Measurements from ENCODE around the gene ARID5A. TPM values are rescaled to one million over a fixed set of nuclear protein-coding genes. Genes with fewer than 3 reads are reported as not detected.

Gene ARID5A
- total and polyA plus RNA-seq, 2 of the 13 experiments (the other 11 are each of a cell fraction or from before 2014, with no cell fraction given), result 6.0 to 9.5 TPM

- TF ChIP-seq ZNF407 (CRISPR knock-in tag; IDR thresholded peaks at IDR 0.05; ENCODE audit: not compliant biosample characterization) (no peak), ZNF891 (CRISPR knock-in tag; IDR thresholded peaks at IDR 0.05) (no peak; the same call in 1 of the 2 replicates), ZBTB7A (CRISPR knock-in tag; IDR thresholded peaks at IDR 0.05) (no peak; the same call in 1 of the 2 replicates), DRAP1 (CRISPR knock-in tag; IDR thresholded peaks at IDR 0.05) (peak; percentile 71; the same call in 1 of the 2 replicates), NCOA2 (CRISPR knock-in tag; IDR thresholded peaks at IDR 0.05) (peak; percentile 81), CBX2 (IDR thresholded peaks at IDR 0.05; ENCODE audit: low read depth, low read length) (no peak), CBX2 (CRISPR knock-in tag; IDR thresholded peaks at IDR 0.05; ENCODE audit: low read depth) (0 out of 2 replicates have a peak, but pooled peaks have one; percentile 59), GFI1 (CRISPR knock-in tag; IDR thresholded peaks at IDR 0.05; ENCODE audit: borderline replicate concordance) (peak; percentile 81; the same call in 1 of the 2 replicates), MXI1 (IDR thresholded peaks at IDR 0.05; ENCODE audit: borderline replicate concordance, low read depth, low read length) (peak; percentile 99)
- TF ChIP-seq, protein P1, sequence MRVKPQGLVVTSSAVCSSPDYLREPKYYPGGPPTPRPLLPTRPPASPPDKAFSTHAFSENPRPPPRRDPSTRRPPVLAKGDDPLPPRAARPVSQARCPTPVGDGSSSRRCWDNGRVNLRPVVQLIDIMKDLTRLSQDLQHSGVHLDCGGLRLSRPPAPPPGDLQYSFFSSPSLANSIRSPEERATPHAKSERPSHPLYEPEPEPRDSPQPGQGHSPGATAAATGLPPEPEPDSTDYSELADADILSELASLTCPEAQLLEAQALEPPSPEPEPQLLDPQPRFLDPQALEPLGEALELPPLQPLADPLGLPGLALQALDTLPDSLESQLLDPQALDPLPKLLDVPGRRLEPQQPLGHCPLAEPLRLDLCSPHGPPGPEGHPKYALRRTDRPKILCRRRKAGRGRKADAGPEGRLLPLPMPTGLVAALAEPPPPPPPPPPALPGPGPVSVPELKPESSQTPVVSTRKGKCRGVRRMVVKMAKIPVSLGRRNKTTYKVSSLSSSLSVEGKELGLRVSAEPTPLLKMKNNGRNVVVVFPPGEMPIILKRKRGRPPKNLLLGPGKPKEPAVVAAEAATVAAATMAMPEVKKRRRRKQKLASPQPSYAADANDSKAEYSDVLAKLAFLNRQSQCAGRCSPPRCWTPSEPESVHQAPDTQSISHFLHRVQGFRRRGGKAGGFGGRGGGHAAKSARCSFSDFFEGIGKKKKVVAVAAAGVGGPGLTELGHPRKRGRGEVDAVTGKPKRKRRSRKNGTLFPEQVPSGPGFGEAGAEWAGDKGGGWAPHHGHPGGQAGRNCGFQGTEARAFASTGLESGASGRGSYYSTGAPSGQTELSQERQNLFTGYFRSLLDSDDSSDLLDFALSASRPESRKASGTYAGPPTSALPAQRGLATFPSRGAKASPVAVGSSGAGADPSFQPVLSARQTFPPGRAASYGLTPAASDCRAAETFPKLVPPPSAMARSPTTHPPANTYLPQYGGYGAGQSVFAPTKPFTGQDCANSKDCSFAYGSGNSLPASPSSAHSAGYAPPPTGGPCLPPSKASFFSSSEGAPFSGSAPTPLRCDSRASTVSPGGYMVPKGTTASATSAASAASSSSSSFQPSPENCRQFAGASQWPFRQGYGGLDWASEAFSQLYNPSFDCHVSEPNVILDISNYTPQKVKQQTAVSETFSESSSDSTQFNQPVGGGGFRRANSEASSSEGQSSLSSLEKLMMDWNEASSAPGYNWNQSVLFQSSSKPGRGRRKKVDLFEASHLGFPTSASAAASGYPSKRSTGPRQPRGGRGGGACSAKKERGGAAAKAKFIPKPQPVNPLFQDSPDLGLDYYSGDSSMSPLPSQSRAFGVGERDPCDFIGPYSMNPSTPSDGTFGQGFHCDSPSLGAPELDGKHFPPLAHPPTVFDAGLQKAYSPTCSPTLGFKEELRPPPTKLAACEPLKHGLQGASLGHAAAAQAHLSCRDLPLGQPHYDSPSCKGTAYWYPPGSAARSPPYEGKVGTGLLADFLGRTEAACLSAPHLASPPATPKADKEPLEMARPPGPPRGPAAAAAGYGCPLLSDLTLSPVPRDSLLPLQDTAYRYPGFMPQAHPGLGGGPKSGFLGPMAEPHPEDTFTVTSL (CRISPR knock-in tag; IDR thresholded peaks at IDR 0.05; ENCODE audit: borderline replicate concordance), result peak; percentile 95
Measured at GRCh38 chr2:96556441-96557330, 20.1 kb downstream of the ARID5A start (continued).
